ENCODE measurements around the gene SMAD3.

SMAD3 gene

GRCh38 chr15:67110958-67111864 is 45.8 kb downstream of the SMAD3 start:
- no peaks in the 10 kb centered on the region for H3K36me3 ChIP-seq (ENCODE audit: control insufficient read depth in 2 of 2, insufficient read depth in 1 of 2, low read length in 2 of 2)
- H3K4me1 ChIP-seq (ENCODE audit: control insufficient read depth, insufficient read depth, low read length) = peaks cover 16% of the 10 kb centered on the region
- H3K9me3 ChIP-seq (ENCODE audit: control insufficient read depth, insufficient read depth, low read depth, low read length) = no peaks in the 10 kb centered on the region
- no peak overlapping the region for H3K4me3 ChIP-seq (ENCODE audit: low read depth, low read length)
- H3K27ac ChIP-seq (ENCODE audit: extremely low read depth, low read depth, low read length) = no peak overlapping the region
- TF ChIP-seq ZNF580 (tag by site-specific recombination; IDR thresholded peaks at IDR 0.05) (0 out of 2 replicates have a peak, but pooled peaks have one; percentile 46), ZNF521 (tag by site-specific recombination; IDR thresholded peaks at IDR 0.05) (no peak), PRDM2 (tag by site-specific recombination; IDR thresholded peaks at IDR 0.05; ENCODE audit: borderline replicate concordance) (no peak), SETDB1 (IDR thresholded peaks at IDR 0.05; ENCODE audit: insufficient read length, low read length) (peak; percentile 46), ZFP3 (tag by site-specific recombination; IDR thresholded peaks at IDR 0.05; ENCODE audit: low read depth) (no peak), ZSCAN4 (tag by site-specific recombination; IDR thresholded peaks at IDR 0.05) (no peak), ZNF548 (tag by site-specific recombination; IDR thresholded peaks at IDR 0.05) (no peak), ZNF658 (tag by site-specific recombination; IDR thresholded peaks at IDR 0.05) (no peak), ZNF146 (tag by site-specific recombination; IDR thresholded peaks at IDR 0.05) (peak; percentile 97), OVOL3 (tag by site-specific recombination; IDR thresholded peaks at IDR 0.05) (0 out of 2 replicates have a peak, but pooled peaks have one; percentile 15), ZNF302 (tag by site-specific recombination; IDR thresholded peaks at IDR 0.05; ENCODE audit: low read depth) (no peak), ZBTB6 (tag by site-specific recombination; IDR thresholded peaks at IDR 0.05) (no peak), ZNF837 (tag by site-specific recombination; IDR thresholded peaks at IDR 0.05) (no peak), YY1 (tag by site-specific recombination; IDR thresholded peaks at IDR 0.05) (no peak), ZBTB20 (tag by site-specific recombination; IDR thresholded peaks at IDR 0.05) (no peak)
- ChIA-PET CTCF (interaction anchor here (0.7 kb wide), 1 partner anchor 90 kb away, joined by 3 read pairs; no protein-coding TSS in a partner anchor), POLR2A (no interaction called here)

- H3K4me1 ChIP-seq (ENCODE audit: control insufficient read depth, insufficient read depth, low read length) = peaks cover 4% of the 10 kb centered on the region; the same call in 1 of the 2 replicates
- TF ChIP-seq ZSCAN23 (tag by site-specific recombination; IDR thresholded peaks at IDR 0.05) (no peak), ZNF10 (tag by site-specific recombination; IDR thresholded peaks at IDR 0.05) (peak; percentile 80; the same call in 1 of the 2 replicates), ZNF623 (tag by site-specific recombination; IDR thresholded peaks at IDR 0.05) (no peak), ZSCAN30 (tag by site-specific recombination; IDR thresholded peaks at IDR 0.05) (no peak), FEZF1 (tag by site-specific recombination; IDR thresholded peaks at IDR 0.05) (no peak), ZNF76 (tag by site-specific recombination; IDR thresholded peaks at IDR 0.05; ENCODE audit: borderline replicate concordance, low read depth) (no peak), ZNF654 (tag by site-specific recombination; IDR thresholded peaks at IDR 0.05; ENCODE audit: low read depth) (no peak), TRIM28 (IDR thresholded peaks at IDR 0.05; ENCODE audit: borderline replicate concordance, low read length) (no peak), SALL2 (tag by site-specific recombination; IDR thresholded peaks at IDR 0.05; ENCODE audit: borderline replicate concordance) (no peak), ZNF214 (tag by site-specific recombination; IDR thresholded peaks at IDR 0.05; ENCODE audit: borderline replicate concordance) (no peak)
These were observed 48.6 kb downstream of the SMAD3 start for GRCh38 chr15:67114046-67114445.

More at GRCh38 chr15:67114046-67114445, 48.6 kb downstream of the SMAD3 start:
- H3K27ac ChIP-seq (ENCODE audit: extremely low read depth, low read depth, low read length) = no peak overlapping the region
- no peaks in the 10 kb centered on the region for H3K9me3 ChIP-seq (ENCODE audit: control insufficient read depth, insufficient read depth, low read depth, low read length)
- CTCF ChIA-PET = interaction anchor here (1.1 kb wide), 1 partner anchor 9 kb away, joined by 3 read pairs; no protein-coding TSS in a partner anchor
- POLR2A ChIA-PET = no interaction called here
- no peaks in the 10 kb centered on the region for H3K36me3 ChIP-seq (ENCODE audit: control insufficient read depth in 2 of 2, insufficient read depth in 1 of 2, low read length in 2 of 2)
- no peak overlapping the region for H3K4me3 ChIP-seq (ENCODE audit: low read depth, low read length)
